ENCODE data around the gene MPPED2.
A peak's percentile ranks its signal among the peaks of the same experiment; 100 is the strongest.

MPPED2 gene

DNA sequence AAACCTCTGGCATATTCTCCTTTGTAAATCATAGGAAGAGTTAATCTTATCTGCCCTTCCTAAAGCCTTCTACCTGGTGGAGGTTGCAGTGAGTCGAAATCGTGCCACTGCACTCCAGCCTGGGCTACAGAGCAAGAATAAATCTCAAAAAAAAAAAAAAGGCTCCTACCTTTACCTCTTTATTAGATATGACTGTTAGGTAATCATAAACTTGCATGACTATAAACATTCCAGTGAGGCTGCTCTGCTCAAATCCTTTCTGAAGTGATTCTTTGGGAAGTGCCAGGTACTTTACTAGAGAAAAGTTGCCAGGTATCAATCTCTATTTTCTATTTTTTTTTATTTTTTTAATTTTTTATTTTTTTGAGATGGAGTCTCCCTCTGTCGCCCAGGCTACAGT, 59.6 kb downstream of the MPPED2 start:
- no peak for DNase-seq (ENCODE audit: low spot score)

DNA sequence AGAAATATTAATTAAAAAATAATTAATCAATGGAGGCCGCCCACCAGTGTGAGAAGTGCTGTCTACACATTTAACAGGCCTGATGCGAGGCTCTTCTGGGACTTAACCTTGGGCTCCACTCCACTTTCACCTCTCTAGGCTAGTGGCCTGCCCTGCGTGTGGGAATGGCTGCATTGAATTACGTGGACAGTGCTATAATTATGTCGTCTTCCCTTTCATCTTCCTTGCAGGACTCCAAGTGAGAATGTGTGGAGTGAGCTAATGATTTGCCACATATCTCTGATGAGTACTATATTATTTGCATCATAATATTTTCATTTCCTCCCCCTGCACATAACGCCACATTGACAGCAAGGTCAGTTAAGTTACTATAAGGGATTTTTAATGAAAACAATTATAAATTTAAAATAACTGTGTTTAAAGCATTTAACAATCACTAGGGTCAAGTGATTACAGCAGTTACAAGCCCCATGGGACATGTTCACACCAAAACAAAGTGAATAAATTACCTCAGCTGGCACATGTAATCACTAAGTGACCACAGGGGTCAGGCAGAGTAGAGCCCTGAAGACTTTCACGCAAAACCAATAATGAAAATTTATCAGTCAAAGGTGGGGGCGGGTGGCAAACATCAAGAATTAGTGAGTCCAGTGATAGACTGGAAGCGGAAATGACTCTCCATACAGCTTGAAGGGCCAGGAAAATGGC, 63.5 kb downstream of the MPPED2 start:
- DNase-seq (ENCODE audit: low spot score): no peak

GRCh38 chr11:30521297-30522071, 64.7 kb downstream of the MPPED2 start:
- DNase-seq (ENCODE audit: low spot score): no peak

DNA sequence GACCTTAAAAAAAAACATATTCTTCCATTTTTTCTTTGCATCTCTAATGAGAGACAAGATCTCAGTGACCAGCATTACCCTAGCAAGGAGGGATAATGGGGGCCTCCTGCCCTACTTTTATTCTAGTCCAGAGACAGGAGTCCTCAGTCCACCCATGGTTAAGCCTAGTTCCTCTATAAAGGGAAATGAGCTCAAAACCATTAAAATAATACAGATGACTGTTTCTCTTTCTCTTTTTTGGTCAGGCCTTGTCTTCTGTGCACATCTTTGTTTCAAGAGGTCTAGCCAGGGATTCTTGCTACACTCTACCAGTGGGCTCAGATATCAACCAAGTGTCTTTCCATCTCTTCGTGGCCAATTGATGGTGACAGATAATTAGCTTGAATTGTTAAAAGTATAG, 73.1 kb downstream of the MPPED2 start:
- no peak for DNase-seq (ENCODE audit: low spot score)

GRCh38 chr11:30511408-30511807, 74.7 kb downstream of the MPPED2 start:
- no peak for DNase-seq (ENCODE audit: low spot score)

DNA sequence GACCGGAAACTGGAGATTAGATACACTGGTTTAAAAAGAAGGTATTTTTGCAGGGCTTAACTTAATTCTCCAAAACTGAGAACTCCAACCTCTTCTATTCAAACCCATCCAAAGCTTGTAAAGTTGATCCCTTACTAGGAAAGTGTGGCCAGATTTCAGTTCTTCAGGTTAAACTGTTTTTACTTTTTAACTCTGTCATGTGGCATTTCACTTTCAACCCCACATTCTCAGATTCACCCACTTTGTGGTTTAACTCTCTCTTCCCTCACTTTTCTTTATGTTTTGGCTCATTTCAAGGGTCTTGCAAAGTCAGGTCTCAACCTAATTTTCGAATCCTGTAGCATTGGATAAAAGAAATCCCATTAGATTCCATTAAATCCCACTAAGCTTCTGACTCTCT, 75.4 kb downstream of the MPPED2 start:
- no peak for DNase-seq (ENCODE audit: low spot score)

GRCh38 chr11:30509364-30509763, 76.8 kb downstream of the MPPED2 start:
- DNase-seq (ENCODE audit: low spot score): no peak

GRCh38 chr11:30508594-30508993, 77.6 kb downstream of the MPPED2 start:
- no peak for DNase-seq (ENCODE audit: low spot score)

GRCh38 chr11:30505603-30506002, 80.5 kb downstream of the MPPED2 start:
- no peak for DNase-seq (ENCODE audit: low spot score)

GRCh38 chr11:30504468-30504867, 81.7 kb downstream of the MPPED2 start:
- DNase-seq (ENCODE audit: low spot score): no peak

DNA sequence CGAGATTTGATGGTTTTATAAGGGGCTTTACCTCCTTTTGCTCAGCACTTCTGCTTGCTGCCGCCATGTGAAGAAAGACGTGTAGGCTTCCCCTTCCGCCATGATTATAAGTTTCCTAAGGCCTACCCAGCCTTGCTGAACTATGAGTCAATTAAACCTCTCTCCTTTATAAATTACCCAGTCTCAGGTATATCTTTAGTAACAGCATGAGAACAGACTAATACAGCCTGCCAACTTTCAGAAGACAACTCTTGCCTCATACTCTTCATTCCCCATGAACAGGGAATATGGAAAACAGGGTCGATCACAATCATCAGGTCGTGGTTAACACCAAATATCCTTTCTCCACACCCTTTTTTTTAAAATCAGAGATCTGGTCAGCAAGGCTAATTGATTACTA, 83.0 kb downstream of the MPPED2 start:
- DNase-seq (ENCODE audit: low spot score): no peak

- no peak for DNase-seq (ENCODE audit: low spot score)
These were observed 83.8 kb downstream of the MPPED2 start for GRCh38 chr11:30502305-30502704.

DNA sequence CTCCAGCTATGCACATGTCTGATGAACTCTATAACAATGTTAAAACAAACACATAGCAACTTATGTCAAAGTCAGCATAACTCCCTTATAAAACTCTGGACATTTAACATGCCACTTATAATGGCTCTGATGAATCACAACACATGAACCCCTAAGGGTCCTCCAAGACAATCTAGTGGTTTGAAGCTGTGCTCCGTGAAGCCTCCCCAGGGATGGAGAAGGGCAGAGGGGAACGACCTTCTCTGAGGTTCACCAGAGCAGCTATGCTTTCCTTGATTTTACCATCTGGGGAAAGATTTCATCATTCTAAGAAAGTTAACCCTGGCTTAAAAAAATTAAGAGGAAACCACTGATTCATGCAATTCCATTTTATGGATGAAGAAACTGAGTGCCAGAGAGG, 84.4 kb downstream of the MPPED2 start:
- DNase-seq (ENCODE audit: low spot score): no peak

GRCh38 chr11:30499940-30500339, 86.2 kb downstream of the MPPED2 start:
- no peak for DNase-seq (ENCODE audit: low spot score)

DNA sequence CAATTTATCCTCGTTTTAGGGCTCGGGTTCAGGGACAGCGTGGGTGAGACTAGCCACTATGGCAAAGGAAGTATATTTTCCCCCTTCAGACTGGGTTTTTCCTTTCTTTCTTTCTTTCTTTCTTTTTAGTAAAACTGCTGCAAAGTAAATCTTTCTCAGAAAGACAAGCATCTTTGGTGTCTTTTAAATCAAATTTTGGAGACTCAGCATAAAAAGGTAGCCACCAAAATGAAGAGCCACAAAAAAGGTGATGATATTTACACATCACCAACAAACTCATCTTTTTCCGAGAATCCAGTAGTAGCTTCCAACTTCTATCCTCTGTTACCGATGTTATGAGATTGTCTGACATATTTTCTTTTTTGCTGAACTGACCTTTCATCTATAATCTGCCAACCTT, 88.6 kb downstream of the MPPED2 start:
- DNase-seq (ENCODE audit: low spot score): no peak

DNA sequence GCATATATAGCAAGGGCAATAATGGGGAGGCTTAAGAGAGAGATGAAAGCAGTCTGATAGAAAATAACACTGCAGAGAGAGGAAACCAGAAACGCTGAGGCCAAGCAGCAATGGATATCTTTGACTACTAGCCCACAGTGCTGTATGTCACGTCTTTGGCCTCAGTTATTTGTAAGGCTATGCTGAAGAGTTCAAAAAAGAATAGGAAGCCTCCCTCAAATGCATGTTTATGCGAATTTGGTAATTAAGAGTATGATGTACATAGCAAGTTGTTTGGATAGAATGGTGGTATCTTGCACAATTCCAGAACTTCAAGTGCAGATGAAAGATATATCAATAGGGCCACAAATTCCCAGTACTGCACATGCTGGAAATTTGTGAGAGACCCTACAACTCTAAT, 89.2 kb downstream of the MPPED2 start:
- no peak for DNase-seq (ENCODE audit: low spot score)

DNA sequence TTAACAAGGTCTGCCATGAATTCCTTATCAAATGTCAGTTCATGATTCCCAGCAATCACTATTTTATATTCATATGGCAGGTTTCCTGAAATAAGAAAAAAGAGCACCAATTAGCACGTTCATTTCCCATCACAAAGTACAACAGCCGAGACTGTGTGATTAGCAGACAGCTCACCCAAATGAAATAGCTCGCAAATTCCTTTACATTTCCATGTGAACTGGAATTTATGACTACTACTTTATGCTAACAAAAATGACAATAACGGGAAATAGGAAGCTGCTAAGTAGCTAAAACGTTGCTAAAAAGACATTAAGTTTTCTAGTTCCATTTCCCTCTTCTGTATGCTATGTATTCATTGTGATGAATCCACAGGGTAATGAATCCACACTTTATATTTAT, 90.7 kb downstream of the MPPED2 start:
- DNase-seq (ENCODE audit: low spot score): no peak

DNA sequence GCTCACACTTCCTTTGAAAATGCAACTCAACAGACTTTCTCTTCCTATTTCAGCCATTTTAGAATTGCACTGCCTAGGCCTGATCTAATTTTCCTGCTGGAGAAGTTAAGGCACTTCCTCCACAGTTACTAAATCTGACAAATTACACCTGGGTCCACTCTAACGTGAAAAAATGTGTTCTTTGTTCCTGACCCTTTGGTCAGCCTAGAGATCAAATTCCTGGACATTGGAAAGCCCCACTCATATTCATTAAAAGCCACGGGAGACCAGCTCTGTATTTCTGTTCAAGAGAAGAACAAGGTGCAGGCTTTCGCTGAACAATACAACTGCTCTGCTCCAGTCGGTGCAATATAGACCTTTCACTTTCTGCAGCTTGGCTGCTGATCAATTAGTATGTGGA, 96.6 kb downstream of the MPPED2 start:
- DNase-seq (ENCODE audit: low spot score): no peak

DNA sequence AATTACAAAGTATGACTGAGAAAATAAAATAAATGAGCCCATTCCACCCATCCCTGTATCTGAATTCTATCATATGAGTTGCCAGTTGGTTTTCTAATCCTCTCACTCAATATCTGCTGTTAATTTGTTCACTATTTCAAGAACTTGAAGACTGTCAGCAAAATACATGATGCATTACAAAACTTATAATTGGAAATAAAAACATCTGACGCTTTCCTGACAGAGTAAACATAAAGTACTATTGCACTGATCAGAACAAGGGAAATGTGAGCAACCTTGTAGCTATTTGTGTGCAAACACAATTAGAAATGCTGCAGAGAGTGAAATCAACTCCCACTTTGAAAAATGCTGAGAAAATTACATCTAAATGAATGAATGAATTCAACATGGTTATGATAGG, 97.1 kb downstream of the MPPED2 start:
- DNase-seq (ENCODE audit: low spot score): no peak

DNA sequence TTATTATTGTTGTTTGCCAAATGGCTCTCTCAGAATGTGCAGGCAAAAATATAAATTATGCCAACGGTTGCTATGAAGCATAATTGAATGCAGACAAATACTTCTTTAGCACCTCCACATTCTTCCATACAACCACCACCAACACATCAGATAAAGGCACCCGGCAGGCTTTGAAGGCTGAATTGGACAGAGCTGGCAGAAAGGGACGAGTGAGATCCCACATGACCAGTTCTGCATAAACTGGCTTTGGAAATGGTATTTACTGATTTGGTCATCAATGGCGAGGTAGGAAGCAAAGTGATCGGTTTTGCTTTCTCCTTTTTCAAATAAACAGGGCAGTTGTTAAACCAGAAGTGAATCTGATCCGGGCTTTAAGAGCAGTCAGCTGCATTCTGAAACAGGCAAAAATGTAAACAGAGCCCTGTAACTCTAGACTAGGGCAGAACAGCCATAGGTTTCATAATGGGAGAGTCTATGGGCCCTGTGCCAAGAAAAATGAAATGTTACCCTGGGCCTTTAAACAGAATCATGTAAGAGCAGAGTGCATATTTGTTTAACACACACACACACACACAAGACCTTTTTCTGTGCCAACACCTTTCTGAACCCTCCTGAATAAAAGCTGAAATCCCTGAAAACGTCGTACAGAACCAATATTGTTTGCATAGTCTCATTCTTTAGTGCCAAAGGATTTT, 97.7 kb downstream of the MPPED2 start:
- DNase-seq (ENCODE audit: low spot score): peak; percentile 27

DNA sequence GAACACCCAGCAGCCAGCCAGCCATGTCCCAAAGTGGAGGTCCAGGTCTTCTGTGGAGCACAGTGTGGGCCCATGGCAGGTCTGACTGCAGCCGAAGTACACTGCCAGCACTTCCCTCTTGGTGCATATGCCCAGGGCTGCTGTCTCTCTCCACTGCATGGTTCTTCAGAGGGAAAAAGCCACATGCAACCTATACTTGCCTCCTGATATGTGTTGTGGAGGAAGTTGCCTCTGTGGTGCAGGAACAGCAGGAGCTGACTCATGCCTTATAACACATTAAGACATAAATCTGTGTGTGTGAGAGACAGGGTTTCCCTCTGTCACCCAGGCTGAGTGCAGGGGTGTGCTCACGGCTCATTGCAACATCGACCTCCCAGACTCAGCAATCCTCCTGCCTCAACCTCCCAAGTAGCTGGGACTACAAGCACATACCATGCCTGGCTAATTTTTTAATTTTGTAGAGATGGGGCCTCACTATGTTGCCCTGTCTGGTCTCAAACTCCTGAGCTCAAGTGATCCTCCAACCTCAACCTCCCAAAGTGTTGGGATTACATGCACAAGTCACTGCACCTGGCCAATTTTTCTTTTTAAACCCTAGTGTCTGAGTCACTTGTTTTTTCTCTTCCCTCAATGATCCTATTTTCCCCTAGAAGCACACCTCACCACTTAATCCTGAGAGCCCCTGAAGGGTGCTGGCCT, 98.8 kb downstream of the MPPED2 start:
- DNase-seq (ENCODE audit: low spot score): no peak

GRCh38 chr11:30485756-30486155, 100.4 kb downstream of the MPPED2 start:
- DNase-seq (ENCODE audit: low spot score): no peak

DNA sequence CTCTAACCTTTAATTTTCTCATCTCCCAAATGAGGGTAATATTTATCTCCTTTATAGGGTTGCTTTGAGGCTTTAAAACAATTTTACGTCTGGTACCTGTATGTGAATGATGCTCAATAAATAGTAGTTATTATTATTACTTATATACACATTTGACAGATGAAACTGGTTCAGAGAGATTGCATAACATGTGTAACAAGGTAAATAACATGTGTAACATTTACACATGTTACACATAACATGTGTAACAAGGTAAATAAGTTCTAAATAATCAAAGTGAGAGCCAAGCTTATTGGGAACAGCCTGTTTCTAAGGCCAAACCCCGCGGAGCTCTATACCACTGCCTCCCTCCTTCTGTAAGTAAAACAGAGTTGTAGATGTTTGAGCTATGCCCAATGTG, 100.9 kb downstream of the MPPED2 start:
- no peak for DNase-seq (ENCODE audit: low spot score)

All from LoVo (cell line).